DMS114 treated with DMSO at 0.1 percent for 48 hours (cell line): Measurements from ENCODE around the gene PDAP1.
A peak's percentile ranks its signal among the peaks of the same experiment; 100 is the strongest.
"Not testable (repeated sequence)": the region's sequence is repeated elsewhere in the genome, so short reads cannot be mapped to it uniquely, and the experiment has no call there.

Experiments used
- DNase-seq: peaks from one replicate; lab custom pipeline; 2025; ENCODE audit not compliant: unreplicated experiment; lab: John Stamatoyannopoulos, UW

The PDAP1 gene

DNA sequence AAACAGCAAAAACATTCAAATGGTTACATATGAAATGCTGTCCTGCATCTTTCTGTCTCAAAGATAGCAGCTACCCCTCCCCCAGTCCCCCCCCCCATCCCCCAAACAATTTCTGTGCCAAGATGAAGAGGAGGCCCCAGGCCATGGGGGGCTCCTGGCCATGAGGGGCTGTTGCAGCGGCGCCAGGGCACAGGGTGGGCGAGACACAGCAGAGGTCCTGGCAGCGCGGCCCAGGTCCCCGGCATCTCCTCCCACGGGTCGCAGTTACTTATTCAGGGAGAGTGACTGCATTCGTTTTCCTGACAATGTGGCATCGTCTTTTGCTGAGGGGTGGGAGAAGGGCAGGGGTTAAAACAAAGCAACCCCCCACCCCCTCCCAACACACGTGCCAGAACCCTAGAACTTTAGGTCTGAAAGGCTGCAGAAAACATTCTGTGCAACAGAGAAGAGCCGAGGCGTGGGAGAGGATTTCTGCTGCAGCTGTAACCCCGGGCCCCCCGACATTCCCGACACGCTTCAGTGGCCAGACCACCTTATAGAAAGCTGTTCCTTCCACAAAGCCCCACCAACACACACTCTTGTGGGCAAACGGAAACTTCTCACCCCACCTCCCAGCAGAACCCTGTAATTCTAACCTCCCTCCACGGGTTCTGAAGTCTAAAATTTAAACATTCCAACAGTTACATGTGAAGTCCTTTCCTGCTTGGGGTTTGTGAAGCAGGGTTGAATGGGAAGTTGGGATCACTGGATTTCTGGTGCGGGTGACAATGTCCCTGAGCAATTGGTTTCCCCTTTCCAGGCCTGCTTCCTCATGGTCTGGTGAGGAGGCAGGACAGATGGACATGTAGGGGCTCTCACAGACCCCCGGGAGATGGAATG lies 11.7 kb downstream of the PDAP1 start:
- no peak for DNase-seq

DNA sequence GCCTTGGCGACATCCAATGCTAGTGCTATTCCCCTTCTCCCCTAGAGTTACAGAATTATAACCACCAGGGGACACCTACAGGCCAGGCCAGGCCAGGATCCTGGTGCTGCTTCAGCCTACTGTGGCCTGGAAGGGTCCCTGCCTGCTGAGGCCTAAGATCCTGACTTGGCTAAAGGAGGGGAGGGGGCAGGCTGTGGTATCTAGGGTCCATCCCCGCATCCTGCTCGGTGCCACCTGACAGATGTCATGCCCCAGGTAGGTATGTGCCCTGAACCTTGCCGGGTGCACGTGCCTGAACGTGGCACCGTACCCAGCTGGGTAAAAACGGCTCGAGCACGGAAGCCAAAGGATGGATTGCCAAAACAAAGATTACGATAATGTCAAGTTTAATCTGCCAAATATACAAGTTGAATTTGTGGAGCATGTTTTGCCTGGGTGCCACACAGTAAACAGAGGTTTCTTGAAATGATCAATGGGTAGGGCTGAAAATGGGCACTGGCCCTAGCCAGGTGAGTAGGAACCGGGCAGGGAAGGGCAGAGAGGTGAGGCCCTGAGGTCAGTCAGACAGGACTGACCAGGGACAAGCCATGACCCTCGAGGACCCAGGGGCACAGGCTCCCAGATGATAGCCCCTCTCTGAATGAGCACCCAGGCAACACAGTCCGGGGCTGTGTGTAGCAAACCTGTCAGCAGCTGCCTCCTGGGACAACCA lies 12.6 kb downstream of the PDAP1 start:
- DNase-seq = no peak

DNA sequence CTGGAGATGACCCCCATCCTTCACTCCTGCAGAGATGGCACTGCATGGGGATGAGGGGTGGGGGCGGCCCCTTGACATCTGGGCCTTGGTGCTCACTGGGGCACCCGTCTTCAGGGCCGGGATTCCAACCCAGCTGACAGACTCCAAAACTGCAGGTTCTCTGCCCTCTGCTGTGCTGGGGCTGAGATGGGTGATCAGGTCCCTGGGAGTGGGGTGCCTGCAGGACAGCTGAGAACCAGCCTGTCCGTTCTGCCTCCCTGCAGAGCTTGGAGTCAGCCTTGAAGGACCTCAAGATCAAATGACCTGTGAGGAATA lies 14.3 kb downstream of the PDAP1 start:
- no peak for DNase-seq

DNA sequence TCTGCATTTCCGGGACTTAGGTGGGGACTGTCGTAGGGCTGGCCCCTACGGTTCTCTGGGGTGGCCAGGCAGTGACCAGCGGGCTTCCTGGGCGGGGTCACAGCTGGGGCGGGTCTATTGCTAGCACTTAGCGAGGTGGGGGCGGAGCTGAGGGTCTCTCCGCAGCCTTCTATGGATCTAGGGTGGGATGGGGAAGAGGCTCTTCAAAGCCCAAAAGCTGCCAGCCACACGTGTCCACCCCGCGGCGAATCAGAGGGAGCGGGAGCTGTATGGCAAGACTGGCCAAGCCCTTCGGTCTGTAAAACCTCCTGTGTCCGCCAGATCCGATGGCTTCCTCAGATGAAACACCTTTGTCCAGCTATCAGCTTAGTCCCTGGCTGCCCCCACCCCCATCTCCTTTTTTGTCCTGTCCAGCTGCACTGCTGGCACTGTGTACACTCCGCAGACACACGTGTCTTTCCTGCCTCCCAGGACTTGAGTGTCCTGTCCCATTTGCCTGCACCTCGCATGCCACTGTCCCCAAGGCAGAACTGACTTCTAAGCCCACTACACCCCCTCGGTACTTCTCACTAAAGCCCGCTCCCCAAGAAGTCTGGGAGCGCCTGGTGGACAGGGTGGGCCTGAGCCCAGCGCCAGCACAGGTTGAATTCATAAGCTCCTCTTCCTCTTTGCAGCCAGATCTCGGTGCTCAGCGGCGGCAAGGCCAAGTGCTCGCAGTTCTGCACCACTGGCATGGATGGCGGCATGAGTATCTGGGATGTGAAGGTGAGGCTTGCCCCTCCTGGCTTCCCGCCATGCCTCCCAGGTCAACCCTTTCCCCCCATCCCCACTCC lies 14.8 kb downstream of the PDAP1 start:
- DNase-seq = peak; percentile 42

DNA sequence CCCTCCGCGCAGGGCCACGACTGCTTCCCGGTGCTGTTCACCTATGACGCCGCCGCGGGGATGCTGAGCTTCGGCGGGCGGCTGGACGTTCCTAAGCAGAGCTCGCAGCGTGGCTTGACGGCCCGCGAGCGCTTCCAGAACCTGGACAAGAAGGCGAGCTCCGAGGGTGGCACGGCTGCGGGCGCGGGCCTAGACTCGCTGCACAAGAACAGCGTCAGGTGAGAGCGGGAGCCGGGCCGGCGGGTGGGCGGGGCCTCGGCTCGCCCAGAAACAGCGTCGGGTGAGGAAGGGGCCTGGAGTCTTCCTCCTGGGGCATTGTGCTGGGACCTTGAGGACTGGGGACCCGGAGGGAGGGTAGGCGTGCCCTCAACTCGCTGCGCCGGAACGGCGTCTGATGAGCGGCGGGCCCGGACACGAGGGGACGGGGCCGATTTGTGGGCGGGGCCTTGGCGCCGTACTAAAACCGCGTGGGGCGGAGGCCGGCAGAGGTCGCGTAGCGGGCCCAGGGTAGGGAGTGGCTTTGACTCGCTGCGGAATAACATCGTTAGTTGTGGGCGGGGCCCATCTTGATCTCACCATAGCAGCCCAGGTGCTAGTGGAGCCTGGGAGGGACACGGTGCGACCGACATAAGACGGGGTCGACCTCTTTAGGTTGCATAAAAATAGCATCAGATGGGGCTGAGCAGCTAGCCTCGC lies 15.6 kb downstream of the PDAP1 start:
- DNase-seq = no peak

DNA sequence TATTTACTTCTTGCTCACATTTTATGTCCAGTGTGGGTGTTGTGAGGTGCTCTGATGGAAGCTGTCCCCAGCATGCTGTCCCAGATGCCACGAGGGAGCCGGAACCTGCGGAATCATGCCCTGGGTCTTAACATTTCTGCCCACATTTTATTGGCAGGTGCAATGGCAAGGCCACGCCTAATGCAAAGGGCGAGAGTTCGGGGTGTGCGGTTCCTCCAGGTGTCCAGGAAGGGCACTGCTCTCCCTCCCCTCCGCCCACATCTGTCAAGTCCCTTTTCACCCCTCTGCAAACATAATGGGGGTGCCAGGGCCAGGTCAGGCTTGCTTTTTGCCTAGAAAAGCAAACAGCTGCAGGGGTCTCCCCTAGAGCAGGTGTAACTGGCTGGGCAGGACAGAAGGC lies 16.4 kb downstream of the PDAP1 start:
- DNase-seq = no peak

DNA sequence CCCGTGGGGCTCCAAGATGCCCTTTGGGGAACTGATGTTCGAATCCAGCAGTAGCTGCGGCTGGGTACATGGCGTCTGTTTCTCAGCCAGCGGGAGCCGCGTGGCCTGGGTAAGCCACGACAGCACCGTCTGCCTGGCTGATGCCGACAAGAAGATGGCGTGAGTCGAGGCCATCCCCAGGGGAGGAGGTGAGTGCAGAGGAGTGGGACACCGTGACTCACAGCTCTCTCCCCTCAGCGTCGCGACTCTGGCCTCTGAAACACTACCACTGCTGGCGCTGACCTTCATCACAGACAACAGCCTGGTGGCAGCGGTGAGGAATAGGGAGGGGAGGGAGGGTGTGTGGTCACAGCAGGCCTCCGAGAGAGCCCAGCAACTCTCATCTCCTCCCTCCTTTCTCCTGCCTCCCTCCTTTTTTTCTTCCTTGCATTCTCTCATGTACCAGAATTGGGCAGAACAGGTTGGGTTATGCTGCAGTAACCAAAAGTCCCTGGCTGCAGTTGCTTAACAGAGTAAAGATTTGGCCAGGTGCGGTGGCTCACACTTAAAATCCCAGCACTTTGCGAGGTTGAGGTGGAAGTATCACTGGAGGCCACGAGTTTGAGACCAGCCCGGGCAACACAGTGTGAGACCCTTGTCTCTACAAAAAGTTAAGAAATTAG lies 17.3 kb downstream of the PDAP1 start:
- no peak for DNase-seq

DNA sequence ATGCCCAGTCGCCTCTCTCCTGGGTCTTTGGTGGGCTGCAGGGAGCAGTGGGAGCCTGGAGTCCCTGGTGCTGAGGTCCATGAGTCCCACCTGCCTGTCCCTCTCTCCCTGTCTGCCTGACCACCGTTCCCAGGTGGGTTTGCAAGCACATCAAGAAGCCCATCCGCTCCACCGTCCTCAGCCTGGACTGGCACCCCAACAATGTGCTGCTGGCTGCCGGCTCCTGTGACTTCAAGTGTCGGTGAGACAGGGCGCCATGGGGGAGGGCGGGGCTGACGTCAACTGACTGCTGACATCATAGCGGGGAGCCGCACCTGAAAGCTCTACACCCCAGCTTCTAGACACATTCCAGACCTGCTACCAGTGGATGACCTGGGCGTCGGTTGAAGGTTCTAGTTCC lies 18.6 kb downstream of the PDAP1 start:
- no peak for DNase-seq

DNA sequence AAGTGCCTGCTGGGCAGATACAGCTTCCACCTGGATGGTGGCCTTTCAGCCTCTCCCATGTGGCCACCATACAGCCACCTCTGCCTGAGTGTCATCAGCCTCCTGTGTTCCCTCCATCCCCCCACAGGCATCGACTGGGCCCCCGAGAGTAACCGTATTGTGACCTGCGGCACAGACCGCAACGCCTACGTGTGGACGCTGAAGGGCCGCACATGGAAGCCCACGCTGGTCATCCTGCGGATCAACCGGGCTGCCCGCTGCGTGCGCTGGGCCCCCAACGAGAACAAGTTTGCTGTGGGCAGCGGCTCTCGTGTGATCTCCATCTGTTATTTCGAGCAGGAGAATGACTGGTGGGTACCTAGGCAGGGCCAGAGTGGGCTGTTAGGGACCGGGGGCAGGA lies 20.5 kb downstream of the PDAP1 start:
- no peak for DNase-seq

DNA sequence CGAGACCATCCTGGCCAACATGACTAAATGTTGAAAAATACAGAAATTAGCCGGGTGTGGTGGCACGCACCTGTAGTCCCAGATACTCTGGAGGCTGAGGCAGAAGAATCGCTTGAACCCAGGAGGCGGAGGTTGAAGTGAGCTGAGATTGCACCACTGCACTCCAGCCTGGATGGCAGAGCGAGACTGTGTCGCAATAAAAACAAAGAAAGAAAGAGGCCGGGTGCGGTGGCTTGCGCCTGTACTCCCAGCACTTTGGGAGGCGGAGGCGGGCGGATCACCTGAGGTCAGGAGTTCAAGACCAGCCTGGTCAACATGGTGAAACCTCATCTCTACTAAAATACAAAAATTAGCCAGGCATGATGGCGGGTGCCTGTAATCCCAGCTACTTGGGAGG lies 21.2 kb downstream of the PDAP1 start:
- not testable (repeated sequence) for DNase-seq

DNA sequence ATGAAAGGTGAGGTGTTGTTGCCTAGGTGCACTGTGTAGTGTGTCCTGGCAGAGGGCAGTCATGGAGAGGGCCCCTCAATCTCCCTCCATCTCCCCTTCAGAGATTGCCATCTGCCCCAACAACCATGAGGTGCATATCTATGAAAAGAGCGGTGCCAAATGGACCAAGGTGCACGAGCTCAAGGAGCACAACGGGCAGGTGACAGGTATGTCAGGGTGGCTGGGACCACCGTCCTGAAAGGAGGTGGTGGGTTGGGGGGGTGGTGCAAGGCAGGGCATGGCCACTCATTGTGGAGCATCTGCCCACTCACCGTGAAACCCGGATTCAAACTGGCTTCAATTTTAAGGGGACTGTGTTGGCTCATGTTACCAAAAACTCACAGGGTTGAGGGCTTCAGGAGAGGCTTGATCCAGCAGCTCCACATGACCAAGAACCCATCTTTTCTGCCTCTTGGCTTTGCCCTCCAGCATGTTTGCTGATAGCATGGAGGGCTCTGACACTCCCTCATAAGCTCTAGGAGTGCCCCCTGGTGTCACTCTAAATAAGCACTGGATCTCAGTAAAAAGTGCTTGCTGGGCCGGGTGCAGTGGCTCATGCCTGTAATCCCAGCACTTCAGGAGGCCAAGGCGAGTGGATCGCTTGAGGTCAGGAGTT lies 21.7 kb downstream of the PDAP1 start:
- no peak for DNase-seq

DNA sequence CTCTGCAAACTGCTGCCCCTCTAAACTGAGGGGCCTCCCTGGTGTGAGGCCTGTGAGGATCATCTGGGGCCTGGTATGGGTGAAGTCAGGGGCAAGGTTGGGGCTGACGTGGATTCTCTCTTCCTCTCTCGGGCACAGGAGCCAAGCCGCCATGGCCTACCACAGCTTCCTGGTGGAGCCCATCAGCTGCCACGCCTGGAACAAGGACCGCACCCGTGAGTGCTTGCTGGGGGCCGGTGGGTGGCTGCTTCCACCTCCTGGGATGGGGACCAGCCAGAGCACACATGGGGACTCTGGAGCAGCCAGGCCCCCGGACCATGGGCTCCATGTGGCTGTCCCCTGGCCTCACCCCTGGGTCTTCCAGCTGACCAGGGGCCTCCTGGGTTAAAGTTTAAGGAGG lies 22.8 kb downstream of the PDAP1 start:
- no peak for DNase-seq

DNA sequence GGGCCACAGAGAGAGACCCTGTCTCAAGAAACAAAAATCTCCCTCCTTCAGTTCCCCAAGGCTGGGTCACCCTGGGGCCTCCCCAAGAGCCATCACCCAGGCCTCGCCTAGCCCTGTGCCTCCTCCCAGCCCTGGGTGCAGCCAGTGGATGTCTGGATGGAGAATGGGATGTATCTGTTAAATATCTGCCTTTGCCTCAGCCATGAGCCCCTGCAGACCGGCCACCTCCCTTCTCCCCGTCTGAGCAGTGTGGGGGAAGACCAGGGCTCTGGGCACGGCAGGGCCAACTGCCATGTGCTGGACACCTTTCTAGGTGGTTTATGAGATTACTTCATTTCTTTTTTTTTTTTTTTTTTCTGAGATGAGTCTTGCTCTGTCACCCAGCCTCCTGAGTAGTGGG lies 23.9 kb downstream of the PDAP1 start:
- no peak for DNase-seq

DNA sequence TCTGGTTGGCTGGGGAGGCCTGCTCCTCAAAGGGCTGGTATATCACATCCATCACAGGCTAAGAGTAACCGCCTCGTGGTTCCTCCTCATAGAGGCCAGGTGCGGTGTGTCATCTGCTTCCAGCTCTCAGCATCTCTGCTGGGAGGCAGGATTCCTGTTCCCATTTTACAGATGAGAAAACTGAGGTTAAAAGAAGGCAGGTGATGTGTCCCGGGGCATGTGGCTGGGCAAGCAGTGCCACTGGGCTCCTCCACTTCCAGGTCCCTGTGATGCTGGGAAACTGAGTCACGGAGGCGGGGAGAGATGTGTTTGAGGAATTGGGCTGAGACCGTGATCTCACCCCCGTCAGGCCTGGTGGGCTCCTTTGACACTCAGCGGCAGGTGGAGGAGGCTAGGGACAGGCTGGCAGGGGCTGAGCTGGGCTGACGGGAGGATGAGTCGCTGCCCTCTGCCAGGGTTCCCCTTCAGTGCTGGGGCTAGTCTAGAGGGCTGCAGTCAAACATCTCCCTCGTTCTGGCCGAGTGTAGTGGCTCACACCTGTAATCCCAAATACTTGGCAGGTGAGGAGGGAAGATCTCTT lies 24.5 kb downstream of the PDAP1 start:
- no peak for DNase-seq

DNA sequence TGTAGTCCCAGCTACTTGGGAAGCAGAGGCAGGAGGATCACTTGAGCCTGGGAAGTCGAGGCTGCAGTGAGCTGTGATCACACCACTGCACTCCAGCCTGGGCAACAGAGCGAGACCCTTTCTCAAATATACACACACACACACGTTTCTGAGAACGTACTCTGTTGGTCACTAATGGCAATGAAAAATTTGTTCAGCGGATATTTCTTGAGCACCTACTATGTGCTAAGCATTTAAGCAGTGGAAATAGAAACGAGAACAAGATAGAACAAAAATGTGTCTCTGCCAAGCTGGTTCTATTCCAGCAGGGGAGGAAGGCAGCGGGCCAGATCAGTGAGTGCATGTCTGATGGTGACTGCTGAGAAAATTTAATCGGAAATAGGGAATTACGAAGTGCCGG lies 25.2 kb downstream of the PDAP1 start:
- no peak for DNase-seq

DNA sequence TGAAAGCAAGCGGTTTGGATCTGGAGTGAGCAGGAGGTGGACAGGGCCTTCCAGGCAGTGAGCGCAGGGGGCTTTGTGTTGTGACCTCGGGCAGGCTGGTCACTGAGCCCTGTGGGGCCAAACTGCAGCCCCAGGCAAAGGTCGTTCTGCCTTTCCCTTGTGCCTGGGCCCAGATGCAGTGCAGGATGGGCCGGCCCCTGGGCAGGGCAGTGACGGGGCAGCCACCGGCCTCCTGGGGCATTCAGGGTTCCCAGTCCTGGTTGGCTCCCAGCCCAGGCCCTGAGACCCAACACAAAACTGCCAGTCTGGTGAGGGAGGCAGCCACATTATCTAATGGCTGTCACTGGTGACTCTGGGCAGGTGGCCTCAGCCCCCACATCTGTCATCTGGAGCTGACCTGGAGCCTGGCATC lies 26.7 kb downstream of the PDAP1 start:
- DNase-seq = no peak

DNA sequence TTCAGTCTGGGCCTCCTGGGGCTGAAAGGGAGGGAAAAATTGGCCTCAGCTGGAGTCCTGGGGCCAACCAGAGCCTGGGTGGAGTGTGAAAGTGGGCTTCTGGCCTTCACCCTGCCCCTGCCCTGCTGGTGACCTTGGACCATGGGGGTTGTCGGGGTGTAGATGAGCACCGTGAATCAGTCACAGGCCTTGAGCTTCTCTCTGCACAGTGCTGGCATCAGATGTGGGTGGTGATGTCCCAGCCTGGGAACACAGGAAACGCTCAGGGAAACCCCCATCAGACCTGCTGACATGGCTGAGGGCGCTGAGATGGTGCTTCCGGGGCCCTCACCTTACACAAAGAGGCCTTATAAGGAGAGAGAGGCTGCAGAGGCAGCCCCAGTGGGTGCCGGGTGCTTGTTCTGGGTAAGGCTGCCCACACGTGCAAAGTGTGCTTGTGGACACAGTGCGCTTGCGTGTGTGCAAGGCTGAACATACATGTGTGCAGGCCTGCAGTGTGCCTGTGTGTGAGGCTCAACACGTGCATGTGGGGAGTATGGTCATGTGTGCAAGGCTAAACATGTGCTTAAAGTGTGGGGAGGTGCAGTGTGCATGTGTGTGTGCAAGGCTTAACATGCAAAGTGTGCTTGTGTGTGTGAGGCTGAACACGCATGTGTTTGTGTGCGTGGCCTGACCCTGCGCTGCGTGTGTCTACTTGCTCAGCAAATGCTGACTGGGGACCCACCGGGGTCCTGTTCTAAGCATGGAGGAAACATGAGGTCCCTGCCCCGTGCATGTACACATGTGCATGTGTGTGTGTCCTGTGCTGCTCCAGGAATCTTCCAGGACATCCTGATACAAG lies 27.4 kb downstream of the PDAP1 start:
- DNase-seq = no peak

DNA sequence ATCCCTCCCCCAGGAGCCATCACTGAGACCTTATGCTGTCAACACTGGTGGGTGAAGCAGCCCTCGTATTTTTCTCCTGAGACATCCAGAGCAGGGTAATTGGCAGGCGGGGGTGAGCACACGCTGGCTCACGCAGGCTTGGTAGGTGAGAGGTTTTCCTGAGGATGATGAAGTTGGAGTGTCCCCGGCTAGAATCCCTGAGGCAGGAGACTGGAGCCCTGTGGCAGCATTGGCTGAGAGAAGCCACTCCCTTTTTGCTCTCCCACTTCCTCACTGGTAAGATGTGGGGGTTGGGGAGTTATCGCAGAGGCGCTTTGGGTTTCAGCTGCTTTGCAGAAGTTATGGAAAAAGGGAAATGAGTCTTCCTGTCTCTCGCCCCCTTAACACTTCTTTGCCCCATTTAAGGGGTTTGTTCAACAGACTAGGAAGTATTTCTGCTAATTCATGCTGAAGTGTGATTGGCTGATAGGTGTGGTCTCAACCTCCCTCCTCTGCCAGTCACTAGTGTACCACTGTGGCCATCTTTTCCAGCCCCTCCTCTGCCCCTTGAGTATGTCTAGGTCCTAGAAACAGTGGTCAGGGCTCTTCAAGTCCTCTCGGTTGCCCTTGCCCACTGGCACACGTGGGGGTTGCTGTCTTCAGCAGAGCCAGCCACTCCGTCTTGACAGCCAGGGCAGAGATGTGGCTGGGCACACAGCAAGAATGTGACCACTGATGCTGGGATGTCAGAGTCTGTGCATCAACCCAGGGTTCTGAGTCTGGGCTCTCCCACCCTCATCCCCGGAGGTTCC lies 28.2 kb downstream of the PDAP1 start:
- no peak for DNase-seq
